ENCODE results near the gene HHIP. TPM values are rescaled to one million over a fixed set of nuclear protein-coding genes. Genes with fewer than 3 reads are reported as not detected.

HHIP gene
- total RNA-seq, 1 experiment from 2014 or later, result 0.32 TPM

GRCh38 chr4:144729175-144729574, 83.2 kb downstream of the HHIP start:
- H3K4me1 Mint-ChIP-seq (ENCODE audit: low read depth, unreplicated experiment), result no peaks in the 10 kb centered on the region
- ChIA-PET CTCF (no interaction called here), POLR2A (no interaction called here)
- intact Hi-C loops (cut with micrococcal nuclease; ENCODE audit: unreplicated experiment), result no loop called here
- H3K36me3 Mint-ChIP-seq (ENCODE audit: insufficient read depth, unreplicated experiment), result no peaks in the 10 kb centered on the region
- H3K27ac Mint-ChIP-seq (ENCODE audit: unreplicated experiment), result no peak overlapping the region
- H3K4me1 ChIP-seq, result no peaks in the 10 kb centered on the region
- H3K4me3 Mint-ChIP-seq (ENCODE audit: unreplicated experiment), result no peak overlapping the region
- DNase-seq, result no peak
- TF ChIP-seq CTCF (IDR thresholded peaks at IDR 0.05; ENCODE audit: insufficient read depth in 1 of 2, low read depth in 1 of 2, low read length in 1 of 2, severe bottlenecking in 1 of 2, unreplicated experiment in 1 of 2), result no peak
- H3K27me3 ChIP-seq (replicated peaks; ENCODE audit: control insufficient read depth, insufficient read depth, low read length), result no peaks in the 10 kb centered on the region
- H3K36me3 ChIP-seq (ENCODE audit: control insufficient read depth, insufficient read depth, low read length), result no peaks in the 10 kb centered on the region
- H3K9me3 ChIP-seq, result no peaks in the 10 kb centered on the region
- H3K4me3 ChIP-seq (ENCODE audit: low read depth, low read length), result no peak overlapping the region
- H3K27me3 Mint-ChIP-seq (ENCODE audit: insufficient read depth, unreplicated experiment), result peaks cover 3% of the 10 kb centered on the region
- no TSS peak for BruUV-seq (replicated peaks)
- H3K9me3 Mint-ChIP-seq (ENCODE audit: unreplicated experiment), result no peaks in the 10 kb centered on the region

- Mint-ChIP-seq H3K4me3 (ENCODE audit: unreplicated experiment) (no peak overlapping the region), H3K36me3 (ENCODE audit: insufficient read depth, unreplicated experiment) (no peaks in the 10 kb centered on the region)
Measured at GRCh38 chr4:144732584-144733428, 86.8 kb downstream of the HHIP start.

GRCh38 chr4:144733566-144733965, 87.6 kb downstream of the HHIP start:
- no peaks in the 10 kb centered on the region for H3K36me3 ChIP-seq (ENCODE audit: control insufficient read depth, insufficient read depth, low read length)
- no peak for DNase-seq
- no peak overlapping the region for H3K4me3 Mint-ChIP-seq (ENCODE audit: unreplicated experiment)
- H3K9me3 ChIP-seq, result no peaks in the 10 kb centered on the region
- H3K27me3 Mint-ChIP-seq (ENCODE audit: insufficient read depth, unreplicated experiment), result peaks cover 3% of the 10 kb centered on the region
- CTCF ChIA-PET, result no interaction called here
- intact Hi-C loops (cut with micrococcal nuclease; ENCODE audit: unreplicated experiment), result no loop called here
- no TSS peak for BruUV-seq (replicated peaks)
- H3K36me3 Mint-ChIP-seq (ENCODE audit: insufficient read depth, unreplicated experiment), result no peaks in the 10 kb centered on the region
- H3K4me1 Mint-ChIP-seq (ENCODE audit: low read depth, unreplicated experiment), result no peaks in the 10 kb centered on the region
- no peak overlapping the region for H3K27ac Mint-ChIP-seq (ENCODE audit: unreplicated experiment)
- no peaks in the 10 kb centered on the region for H3K4me1 ChIP-seq
- POLR2A ChIA-PET, result no interaction called here
- no peak overlapping the region for H3K4me3 ChIP-seq (ENCODE audit: low read depth, low read length)
- no peak for TF ChIP-seq CTCF (IDR thresholded peaks at IDR 0.05; ENCODE audit: insufficient read depth in 1 of 2, low read depth in 1 of 2, low read length in 1 of 2, severe bottlenecking in 1 of 2, unreplicated experiment in 1 of 2)
- no peaks in the 10 kb centered on the region for H3K9me3 Mint-ChIP-seq (ENCODE audit: unreplicated experiment)
- no peaks in the 10 kb centered on the region for H3K27me3 ChIP-seq (replicated peaks; ENCODE audit: control insufficient read depth, insufficient read depth, low read length)

More at GRCh38 chr4:144732584-144733428, 86.8 kb downstream of the HHIP start:
- H3K4me1 Mint-ChIP-seq (ENCODE audit: low read depth, unreplicated experiment), result no peaks in the 10 kb centered on the region
- H3K4me1 ChIP-seq, result no peaks in the 10 kb centered on the region
- DNase-seq, result no peak
- BruUV-seq (replicated peaks), result no TSS peak
- H3K9me3 ChIP-seq, result no peaks in the 10 kb centered on the region
- H3K27ac Mint-ChIP-seq (ENCODE audit: unreplicated experiment), result no peak overlapping the region
- no peaks in the 10 kb centered on the region for H3K36me3 ChIP-seq (ENCODE audit: control insufficient read depth, insufficient read depth, low read length)
- H3K27me3 Mint-ChIP-seq (ENCODE audit: insufficient read depth, unreplicated experiment), result peaks cover 3% of the 10 kb centered on the region
- ChIA-PET POLR2A (no interaction called here), CTCF (no interaction called here)
- intact Hi-C loops (cut with micrococcal nuclease; ENCODE audit: unreplicated experiment), result no loop called here
- no peaks in the 10 kb centered on the region for H3K9me3 Mint-ChIP-seq (ENCODE audit: unreplicated experiment)
- no peak for TF ChIP-seq CTCF (IDR thresholded peaks at IDR 0.05; ENCODE audit: insufficient read depth in 1 of 2, low read depth in 1 of 2, low read length in 1 of 2, severe bottlenecking in 1 of 2, unreplicated experiment in 1 of 2)
- H3K4me3 ChIP-seq (ENCODE audit: low read depth, low read length), result no peak overlapping the region
- H3K27me3 ChIP-seq (replicated peaks; ENCODE audit: control insufficient read depth, insufficient read depth, low read length), result no peaks in the 10 kb centered on the region
